ENCODE data around the gene PTPRM. TPM values are rescaled to one million over a fixed set of nuclear protein-coding genes. Genes with fewer than 3 reads are reported as not detected.

The PTPRM gene
- total RNA-seq, 1 donor from 2014 or later = 131 TPM

GRCh38 chr18:8242151-8242696 lies 675.1 kb downstream of the PTPRM start:
- peaks cover 11% of the 10 kb centered on the region for H3K9me3 Mint-ChIP-seq (ENCODE audit: low read depth)
- peak overlapping the region; percentile 22 for H3K27ac Mint-ChIP-seq (ENCODE audit: unreplicated experiment)
- H3K36me3 Mint-ChIP-seq (ENCODE audit: low read depth) = peaks cover 4% of the 10 kb centered on the region

GRCh38 chr18:8247700-8248099 lies 680.6 kb downstream of the PTPRM start:
- no peak for DNase-seq (ENCODE audit: low spot score)
- Mint-ChIP-seq H3K36me3 (ENCODE audit: low read depth) (peaks cover 10% of the 10 kb centered on the region), H3K4me1 (ENCODE audit: low read depth) (no peaks in the 10 kb centered on the region), H3K4me3 (ENCODE audit: unreplicated experiment) (no peak overlapping the region), H3K27me3 (ENCODE audit: low read depth) (no peaks in the 10 kb centered on the region), H3K9me3 (ENCODE audit: low read depth) (peaks cover 11% of the 10 kb centered on the region), H3K27ac (ENCODE audit: unreplicated experiment) (no peak overlapping the region)
- TF ChIP-seq CTCF (IDR thresholded peaks at IDR 0.05) = no peak

More at GRCh38 chr18:8242151-8242696, 675.1 kb downstream of the PTPRM start:
- DNase-seq (ENCODE audit: low spot score) = no peak
- no peaks in the 10 kb centered on the region for H3K27me3 Mint-ChIP-seq (ENCODE audit: low read depth)
- H3K4me3 Mint-ChIP-seq (ENCODE audit: unreplicated experiment) = no peak overlapping the region
- TF ChIP-seq CTCF (IDR thresholded peaks at IDR 0.05) = no peak
- peaks cover 10% of the 10 kb centered on the region for H3K4me1 Mint-ChIP-seq (ENCODE audit: low read depth)

GRCh38 chr18:8248576-8248975 lies 681.5 kb downstream of the PTPRM start:
- no peak overlapping the region for H3K4me3 Mint-ChIP-seq (ENCODE audit: unreplicated experiment)
- H3K36me3 Mint-ChIP-seq (ENCODE audit: low read depth) = peaks cover 14% of the 10 kb centered on the region
- no peak overlapping the region for H3K27ac Mint-ChIP-seq (ENCODE audit: unreplicated experiment)
- no peaks in the 10 kb centered on the region for H3K4me1 Mint-ChIP-seq (ENCODE audit: low read depth)
- H3K9me3 Mint-ChIP-seq (ENCODE audit: low read depth) = peaks cover 3% of the 10 kb centered on the region
- H3K27me3 Mint-ChIP-seq (ENCODE audit: low read depth) = no peaks in the 10 kb centered on the region
- no peak for TF ChIP-seq CTCF (IDR thresholded peaks at IDR 0.05)
- no peak for DNase-seq (ENCODE audit: low spot score)

- Mint-ChIP-seq H3K9me3 (ENCODE audit: low read depth) (no peaks in the 10 kb centered on the region), H3K36me3 (ENCODE audit: low read depth) (peaks cover 16% of the 10 kb centered on the region), H3K4me3 (ENCODE audit: unreplicated experiment) (no peak overlapping the region), H3K4me1 (ENCODE audit: low read depth) (peaks cover 7% of the 10 kb centered on the region), H3K27me3 (ENCODE audit: low read depth) (no peaks in the 10 kb centered on the region), H3K27ac (ENCODE audit: unreplicated experiment) (no peak overlapping the region)
- DNase-seq (ENCODE audit: low spot score) = no peak
- no peak for TF ChIP-seq CTCF (IDR thresholded peaks at IDR 0.05)
These were observed 682.7 kb downstream of the PTPRM start for GRCh38 chr18:8249811-8250210.

GRCh38 chr18:8252371-8252770 lies 685.3 kb downstream of the PTPRM start:
- no peak for TF ChIP-seq CTCF (IDR thresholded peaks at IDR 0.05)
- H3K27me3 Mint-ChIP-seq (ENCODE audit: low read depth) = no peaks in the 10 kb centered on the region
- peaks cover 7% of the 10 kb centered on the region for H3K4me1 Mint-ChIP-seq (ENCODE audit: low read depth)
- H3K27ac Mint-ChIP-seq (ENCODE audit: unreplicated experiment) = no peak overlapping the region
- no peak for DNase-seq (ENCODE audit: low spot score)
- H3K36me3 Mint-ChIP-seq (ENCODE audit: low read depth) = peaks cover 25% of the 10 kb centered on the region
- H3K4me3 Mint-ChIP-seq (ENCODE audit: unreplicated experiment) = no peak overlapping the region
- no peaks in the 10 kb centered on the region for H3K9me3 Mint-ChIP-seq (ENCODE audit: low read depth)
